ENCODE results near the gene RAI1. TPM values are rescaled to one million over a fixed set of nuclear protein-coding genes. Genes with fewer than 3 reads are reported as not detected.

Gene RAI1
- total and polyA plus RNA-seq, 2 of the 13 experiments (the other 11 are each of a cell fraction or from before 2014, with no cell fraction given) = 3.4 to 5.2 TPM

DNA sequence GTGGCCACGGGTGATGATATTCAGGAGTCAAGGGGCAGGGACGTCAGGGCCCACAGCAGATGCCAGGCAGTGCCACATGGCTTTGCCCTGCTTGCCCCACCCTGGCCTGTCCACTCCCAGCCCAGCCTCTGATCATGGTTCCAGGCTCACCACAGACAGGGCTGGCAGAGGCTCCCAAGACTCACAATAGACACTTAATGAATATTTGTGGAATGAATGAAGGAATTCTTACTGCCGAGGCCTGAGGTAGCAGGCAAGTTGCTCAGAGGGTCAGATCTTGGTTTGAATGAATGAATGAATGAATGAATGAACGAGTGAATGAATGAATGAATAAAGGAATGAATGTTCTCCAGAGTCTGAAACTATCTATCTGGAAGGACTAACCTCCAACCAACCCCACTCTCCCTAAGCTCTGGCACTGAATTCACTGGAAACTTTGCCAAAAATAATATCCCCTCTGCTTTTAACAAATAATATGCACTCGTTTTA lies 60.9 kb downstream of the RAI1 start:
- peaks cover 13% of the 10 kb centered on the region for H3K79me2 ChIP-seq (ENCODE audit: insufficient read depth, low read length)
- FAIRE-seq (no peak), DNase-seq (ENCODE audit: low spot score) (no peak), ATAC-seq (no peak)
- no peak overlapping the region for H3K9ac ChIP-seq (ENCODE audit: insufficient read depth, low read depth, low read length)
- 77% methylated on average over 4 of the region's 5 CpGs for WGBS (ENCODE audit: low lambda C conversion rate)
- H3K36me3 ChIP-seq (replicated peaks in 1 of 2; ENCODE audit: control insufficient read depth in 1 of 2, insufficient read depth in 2 of 2, low read length in 2 of 2) = peaks cover 1 to 7% of the 10 kb centered on the region in 2 experiments; a peak in 3 of 5 replicates
- H3K4me2 ChIP-seq (ENCODE audit: low read depth, low read length) = no peak overlapping the region
- no peak overlapping the region for H3K4me3 ChIP-seq (replicated peaks in 1 of 3; ENCODE audit: insufficient read depth in 1 of 3, low read depth in 2 of 3, low read length in 3 of 3)
- peaks cover 20% of the 10 kb centered on the region for H3K4me1 ChIP-seq (ENCODE audit: insufficient read depth, low read length)
- intact Hi-C loops (cut with micrococcal nuclease; ENCODE audit: unreplicated experiment) (no loop called here), in situ Hi-C loops (cut with HindIII; ENCODE audit: extremely low pct_ligation_motif_present, low pct_unique_long_range_greater_than_20kb) (no loop called here)
- peaks cover 21% of the 10 kb centered on the region; the same call in 1 of the 2 replicates for H4K20me1 ChIP-seq (ENCODE audit: insufficient read depth, low read length)
- ChIA-PET CTCF (ENCODE audit: low intra/inter-chr PET ratio, low total read pairs) (no interaction called here), POLR2A (no interaction called here)
- no peak overlapping the region for H3K27ac ChIP-seq (ENCODE audit: extremely low read length, insufficient read depth, low read length)
- TSS peak; percentile 14 for BruUV-seq (replicated peaks)
- H3K9me3 ChIP-seq (ENCODE audit: low read length) = no peaks in the 10 kb centered on the region
- no peak overlapping the region for H2AFZ ChIP-seq (ENCODE audit: low read length)
- H3K27me3 ChIP-seq (ENCODE audit: control insufficient read depth in 1 of 2, insufficient read depth in 2 of 2, low read length in 2 of 2) = no peaks in the 10 kb centered on the region
- TF ChIP-seq SALL1 (CRISPR knock-in tag; IDR thresholded peaks at IDR 0.05) (no peak), ZNF24 (IDR thresholded peaks at IDR 0.05) (peak; percentile 70; the same call in 1 of the 2 replicates), ZSCAN21 (CRISPR knock-in tag; IDR thresholded peaks at IDR 0.05; ENCODE audit: borderline replicate concordance) (no peak)

GRCh38 chr17:17742688-17743390 lies 61.6 kb downstream of the RAI1 start:
- no peak for DNase-seq (ENCODE audit: low spot score)
- CTCF ChIA-PET (ENCODE audit: low intra/inter-chr PET ratio, low total read pairs) = no interaction called here
- no peaks in the 10 kb centered on the region for H3K27me3 ChIP-seq (ENCODE audit: control insufficient read depth in 1 of 2, insufficient read depth in 2 of 2, low read length in 2 of 2)
- peak; percentile 58; the same call in 1 of the 2 replicates for TF ChIP-seq ZNF121 (CRISPR knock-in tag; IDR thresholded peaks at IDR 0.05)
- TF ChIP-seq ZMYM3 (CRISPR knock-in tag; IDR thresholded peaks at IDR 0.05) = no peak
- H3K27ac ChIP-seq (ENCODE audit: extremely low read length, insufficient read depth, low read length) = no peak overlapping the region
- H2AFZ ChIP-seq (ENCODE audit: low read length) = no peak overlapping the region
- no peak overlapping the region for H3K4me3 ChIP-seq (replicated peaks in 1 of 3; ENCODE audit: insufficient read depth in 1 of 3, low read depth in 2 of 3, low read length in 3 of 3)
- no peak for ATAC-seq
- H3K4me1 ChIP-seq (ENCODE audit: insufficient read depth, low read length) = peaks cover 20% of the 10 kb centered on the region
- peaks cover 1 to 7% of the 10 kb centered on the region in 2 experiments; a peak in 3 of 5 replicates for H3K36me3 ChIP-seq (replicated peaks in 1 of 2; ENCODE audit: control insufficient read depth in 1 of 2, insufficient read depth in 2 of 2, low read length in 2 of 2)
- H3K9me3 ChIP-seq (ENCODE audit: low read length) = no peaks in the 10 kb centered on the region
- POLR2A ChIA-PET = no interaction called here
- no peak overlapping the region for H3K4me2 ChIP-seq (ENCODE audit: low read depth, low read length)
- intact Hi-C loops (cut with micrococcal nuclease; ENCODE audit: unreplicated experiment) = no loop called here
- in situ Hi-C loops (cut with HindIII; ENCODE audit: extremely low pct_ligation_motif_present, low pct_unique_long_range_greater_than_20kb) = no loop called here
- BruUV-seq (replicated peaks) = no TSS peak
- WGBS (ENCODE audit: low lambda C conversion rate) = 97% methylated on average over 2 of the region's 4 CpGs
- H3K79me2 ChIP-seq (ENCODE audit: insufficient read depth, low read length) = peaks cover 13% of the 10 kb centered on the region
- FAIRE-seq = no peak
- H4K20me1 ChIP-seq (ENCODE audit: insufficient read depth, low read length) = peaks cover 21% of the 10 kb centered on the region; the same call in 1 of the 2 replicates
- H3K9ac ChIP-seq (ENCODE audit: insufficient read depth, low read depth, low read length) = no peak overlapping the region

Data from HepG2 (cell line).